HCT116 (cell line): ENCODE results near the gene ZC3H6. TPM values are rescaled to one million over a fixed set of nuclear protein-coding genes. Genes with fewer than 3 reads are reported as not detected.

Experiments
- ATAC-seq: fragments of 200-7000 bp; cut with Tn5 transposase; 2 replicates; pipeline ENCODE4 v1.9.1; 2020; ENCODE audit warnings: mild to moderate bottlenecking, moderate library complexity
- Bru-seq: library from RNA; stranded (reverse); fragments of 400-500 nt; gene quantifications from one replicate; lab custom pipeline; 2021; lab: Mats Ljungman, UMichigan
- BruChase-seq, 2 experiments: library from RNA; stranded (reverse); fragments of 400-500 nt; gene quantifications; one replicate each; lab custom pipeline; 2021; lab: Mats Ljungman, UMichigan
- BruUV-seq: library from RNA; stranded (reverse); fragments of 400-500 nt; replicated peaks from 2 replicates; lab custom pipeline; 2021; lab: Mats Ljungman, UMichigan
- CTCF ChIA-PET: fragments of 300-600 bp; sonication (Branson Sonifier 250); formaldehyde crosslinking; loops from one replicate; lab custom pipeline; 2021; ENCODE audit warnings: antibody characterized with exemption; lab: Charles Lee
- POLR2A ChIA-PET: fragments of 300-600, 350-600 bp; sonication (Branson Sonifier 250); formaldehyde crosslinking; loops from one replicate; lab custom pipeline; 2021; ENCODE audit warnings: antibody characterized with exemption; lab: Charles Lee
- RAD21 ChIA-PET, 2 experiments: fragments of 300-600 bp; sonication (Branson Sonifier 250); formaldehyde crosslinking; loops; one replicate each; lab custom pipeline; 2023; ENCODE audit warnings: low total read pairs in 2 of 2; ENCODE audit not compliant: uncharacterized antibody in 2 of 2, unreplicated experiment in 2 of 2, low non-redundant PET in 1 of 2; lab: Charles Lee
- DNase-seq: peaks from one replicate; pipeline ENCODE4 v3.0.0-alpha.2; 2010; ENCODE audit warnings: low read depth, low spot score
- H2AFZ ChIP-seq: fragments of 200-600 bp; shearing (Covaris generic), sonication (generic); 2 replicates; pipeline ENCODE4 v1.6.1; 2017; ENCODE audit warnings: low read depth, mixed run types, mixed read lengths, antibody characterized with exemption, low read length; ENCODE audit not compliant: poor library complexity, severe bottlenecking
- H3K27ac ChIP-seq: 2 replicates; pipeline ENCODE4 v1.5.1; 2012; ENCODE audit warnings: low read depth, low read length
- H3K27me3 ChIP-seq: fragments of 200-600 bp; sonication (generic); 2 replicates; pipeline ENCODE4 v1.6.1; 2016; ENCODE audit warnings: mixed run types, low read length, mixed read lengths; ENCODE audit not compliant: insufficient read depth
- H3K36me3 ChIP-seq, 2 experiments: fragments of 200-500 bp in 1 of 2; fragments of 200-600 bp in 1 of 2; sonication (Bioruptor generic) in 1 of 2; sonication (generic) in 1 of 2; 2 replicates each; pipeline versions ENCODE4 v1.5.1 to v1.6.1; 2014 to 2016; ENCODE audit warnings: low read length in 2 of 2, inconsistent platforms in 1 of 2, mixed read lengths in 1 of 2, mixed run types in 1 of 2; ENCODE audit not compliant: insufficient read depth in 2 of 2, control insufficient read depth in 1 of 2
- H3K4me1 ChIP-seq, 2 experiments: fragments of 200-600 bp in 1 of 2; sonication (generic) in 1 of 2; 2 replicates each; pipeline versions ENCODE4 v1.5.1 to v1.6.1; 2012 to 2017; ENCODE audit warnings: low read length in 2 of 2, inconsistent platforms in 1 of 2, mild to moderate bottlenecking in 1 of 2, mixed read lengths in 1 of 2, mixed run types in 1 of 2, moderate library complexity in 1 of 2; ENCODE audit not compliant: insufficient read depth in 2 of 2, control insufficient read depth in 1 of 2
- H3K4me2 ChIP-seq: fragments of 200-600 bp; sonication (generic); 2 replicates; pipeline ENCODE4 v1.6.1; 2017; ENCODE audit warnings: mixed run types, low read length, mixed read lengths
- H3K4me3 ChIP-seq, 2 experiments: fragments of 200-600 bp in 1 of 2; sonication (generic) in 1 of 2; replicated peaks in 1 of 2; 2 replicates each; pipeline ENCODE4 v1.5.1; 2011 to 2016; ENCODE audit warnings: low read length in 2 of 2, control low read depth in 1 of 2, low read depth in 1 of 2, mild to moderate bottlenecking in 1 of 2, mixed read lengths in 1 of 2, mixed run types in 1 of 2
- H3K79me2 ChIP-seq: fragments of 200-600 bp; sonication (generic); 2 replicates; pipeline ENCODE4 v1.6.1; 2017; ENCODE audit warnings: mild to moderate bottlenecking, mixed run types, low read length, moderate library complexity, mixed read lengths; ENCODE audit not compliant: insufficient read depth
- H3K9ac ChIP-seq: fragments of 200-600 bp; sonication (generic); 2 replicates; pipeline ENCODE4 v1.6.1; 2016; ENCODE audit warnings: low read length, mixed read lengths
- H3K9me2 ChIP-seq: fragments of 200-600 bp; sonication (generic), shearing (Covaris generic); 2 replicates; pipeline ENCODE4 v1.6.1; 2017; ENCODE audit warnings: mixed run types, mild to moderate bottlenecking, moderate library complexity; ENCODE audit not compliant: insufficient read depth
- H3K9me3 ChIP-seq, 2 experiments: fragments of 200-500 bp in 1 of 2; fragments of 200-600 bp in 1 of 2; sonication (Bioruptor generic) in 1 of 2; sonication (generic) in 1 of 2; 2 replicates each; pipeline ENCODE4 v1.6.1; 2014 to 2017; ENCODE audit warnings: low read length in 2 of 2, mixed read lengths in 2 of 2, inconsistent platforms in 1 of 2, low read depth in 1 of 2, mild to moderate bottlenecking in 1 of 2, mixed run types in 1 of 2, moderate library complexity in 1 of 2; ENCODE audit not compliant: control insufficient read depth in 1 of 2, insufficient read depth in 1 of 2
- H4K20me1 ChIP-seq: fragments of 200-600 bp; sonication (generic), shearing (Covaris generic); 2 replicates; pipeline ENCODE4 v1.6.1; 2017; ENCODE audit warnings: mixed run types, mild to moderate bottlenecking, moderate library complexity; ENCODE audit not compliant: insufficient read depth
- CBX3 ChIP-seq: IDR thresholded peaks from 2 replicates; pipeline ENCODE4 v1.6.1; 2012; ENCODE audit warnings: low read depth
- EGR1 ChIP-seq: IDR thresholded peaks from 2 replicates; pipeline ENCODE4 v1.6.1; 2012; ENCODE audit warnings: low read depth
- ELF1 ChIP-seq: IDR thresholded peaks from 2 replicates; pipeline ENCODE4 v1.6.1; 2012; ENCODE audit warnings: low read depth, borderline replicate concordance
- EZH2phosphoT487 ChIP-seq: fragments of 200-600 bp; IDR thresholded peaks from 2 replicates; pipeline ENCODE4 v1.6.1; 2018; ENCODE audit warnings: antibody characterized with exemption, borderline replicate concordance
- FOSL1 ChIP-seq: IDR thresholded peaks from 2 replicates; pipeline ENCODE4 v1.6.1; 2012; ENCODE audit warnings: low read depth
- JUND ChIP-seq: IDR thresholded peaks from 2 replicates; pipeline ENCODE4 v1.6.1; 2012
- POLR2AphosphoS5 ChIP-seq: IDR thresholded peaks from 2 replicates; pipeline ENCODE4 v1.6.1; 2011; ENCODE audit warnings: mild to moderate bottlenecking, low read depth, low read length, moderate library complexity
- RAD21 ChIP-seq: IDR thresholded peaks from 2 replicates; pipeline ENCODE4 v1.6.1; 2012; ENCODE audit warnings: low read depth, mild to moderate bottlenecking
- SIN3A ChIP-seq: IDR thresholded peaks from 2 replicates; pipeline ENCODE4 v1.6.1; 2012; ENCODE audit warnings: low read depth
- SP1 ChIP-seq: IDR thresholded peaks from 2 replicates; pipeline ENCODE4 v1.6.1; 2012; ENCODE audit warnings: low read depth
- SRF ChIP-seq: IDR thresholded peaks from 2 replicates; pipeline ENCODE4 v1.6.1; 2012; ENCODE audit warnings: low read depth
- YY1 ChIP-seq: IDR thresholded peaks from 2 replicates; pipeline ENCODE4 v1.6.1; 2011; ENCODE audit warnings: low read length, low read depth, moderate library complexity, mild to moderate bottlenecking; ENCODE audit not compliant: insufficient replicate concordance; ENCODE audit errors: extremely low read depth
- ZFX ChIP-seq: fragments of 450-650 bp; IDR thresholded peaks from 2 replicates; pipeline ENCODE4 v1.6.1; 2017
- ZNF274 ChIP-seq: fragments of 200-500 bp; sonication (Bioruptor generic); IDR thresholded peaks from 2 replicates; pipeline ENCODE4 v1.6.1; 2014; ENCODE audit warnings: mild to moderate bottlenecking, low read depth, low read length, inconsistent platforms
- intact Hi-C: fragments of 100-400 bp; cut with micrococcal nuclease; formaldehyde crosslinking; loops from 2 replicates; pipeline ENCODE4 v1.10.0; 2022
- long read RNA-seq: library from polyadenylated mRNA; unstranded; transcript quantifications from one replicate; pipeline ENCODE4 v2.0.0, GENCODE V29; 2021; ENCODE audit not compliant: unreplicated experiment
- polyA plus RNA-seq: library from polyadenylated mRNA; unstranded; fragments of >200 nt; gene quantifications from 2 replicates; pipeline ENCODE4 v1.2.1, GENCODE V29; 2012; ENCODE audit warnings: missing spikeins
- total RNA-seq: library from RNA; stranded (reverse); gene quantifications from one replicate; pipeline ENCODE4 v1.2.1, GENCODE V29; 2021; ENCODE audit not compliant: unreplicated experiment
- TF ChIP-seq, protein P1 (sequence below): IDR thresholded peaks from 2 replicates; pipeline ENCODE4 v1.6.1; 2012
- TF ChIP-seq, protein P2 (sequence below), 3 experiments: fragments of 200-600 bp in 1 of 3; sonication (generic) in 1 of 3; IDR thresholded peaks in 2 of 3; conservative IDR thresholded peaks in 1 of 3; 2 replicates each; pipeline ENCODE4 v1.5.1; 2012 to 2017; ENCODE audit warnings: low read depth in 2 of 3, low read length in 2 of 3, antibody characterized with exemption in 1 of 3, borderline replicate concordance in 1 of 3, control low read depth in 1 of 3, mild to moderate bottlenecking in 1 of 3, mixed read lengths in 1 of 3, mixed run types in 1 of 3, moderate library complexity in 1 of 3; ENCODE audit not compliant: insufficient read depth in 1 of 3
- TF ChIP-seq, protein P3 (sequence below): IDR thresholded peaks from 2 replicates; pipeline ENCODE4 v1.6.1; 2012

The ZC3H6 gene, protein sequence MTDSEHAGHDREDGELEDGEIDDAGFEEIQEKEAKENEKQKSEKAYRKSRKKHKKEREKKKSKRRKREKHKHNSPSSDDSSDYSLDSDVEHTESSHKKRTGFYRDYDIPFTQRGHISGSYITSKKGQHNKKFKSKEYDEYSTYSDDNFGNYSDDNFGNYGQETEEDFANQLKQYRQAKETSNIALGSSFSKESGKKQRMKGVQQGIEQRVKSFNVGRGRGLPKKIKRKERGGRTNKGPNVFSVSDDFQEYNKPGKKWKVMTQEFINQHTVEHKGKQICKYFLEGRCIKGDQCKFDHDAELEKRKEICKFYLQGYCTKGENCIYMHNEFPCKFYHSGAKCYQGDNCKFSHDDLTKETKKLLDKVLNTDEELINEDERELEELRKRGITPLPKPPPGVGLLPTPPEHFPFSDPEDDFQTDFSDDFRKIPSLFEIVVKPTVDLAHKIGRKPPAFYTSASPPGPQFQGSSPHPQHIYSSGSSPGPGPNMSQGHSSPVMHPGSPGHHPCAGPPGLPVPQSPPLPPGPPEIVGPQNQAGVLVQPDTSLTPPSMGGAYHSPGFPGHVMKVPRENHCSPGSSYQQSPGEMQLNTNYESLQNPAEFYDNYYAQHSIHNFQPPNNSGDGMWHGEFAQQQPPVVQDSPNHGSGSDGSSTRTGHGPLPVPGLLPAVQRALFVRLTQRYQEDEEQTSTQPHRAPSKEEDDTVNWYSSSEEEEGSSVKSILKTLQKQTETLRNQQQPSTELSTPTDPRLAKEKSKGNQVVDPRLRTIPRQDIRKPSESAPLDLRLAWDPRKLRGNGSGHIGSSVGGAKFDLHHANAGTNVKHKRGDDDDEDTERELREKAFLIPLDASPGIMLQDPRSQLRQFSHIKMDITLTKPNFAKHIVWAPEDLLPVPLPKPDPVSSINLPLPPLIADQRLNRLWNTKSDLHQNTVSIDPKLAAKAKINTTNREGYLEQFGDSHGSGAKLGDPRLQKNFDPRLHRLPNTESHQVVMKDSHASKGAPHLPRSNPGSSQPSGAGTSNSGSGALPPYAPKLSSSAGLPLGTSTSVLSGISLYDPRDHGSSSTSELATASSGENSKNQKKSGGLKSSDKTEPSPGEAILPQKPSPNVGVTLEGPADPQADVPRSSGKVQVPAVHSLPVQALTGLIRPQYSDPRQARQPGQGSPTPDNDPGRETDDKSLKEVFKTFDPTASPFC
- total RNA-seq, result 7.0 TPM
- 2.1 and 2.8 TPM in 2 replicates for polyA plus RNA-seq
- percentile 70 among the genes with signal in this experiment for Bru-seq, nascent RNA
- BruChase-seq, experiment 1, labeled RNA remaining after a 6-hour chase, result percentile 80 among the genes with signal in this experiment
- BruChase-seq, experiment 2, labeled RNA remaining after a 2-hour chase, result percentile 78 among the genes with signal in this experiment
- long read RNA-seq, full-length matches to known transcripts, result 1 of 6 reads
- long read RNA-seq, partial matches to known transcripts, result 2 of 6 reads
- long read RNA-seq, other reads (novel, unspliced or antisense), result 3 of 6 reads

DNA sequence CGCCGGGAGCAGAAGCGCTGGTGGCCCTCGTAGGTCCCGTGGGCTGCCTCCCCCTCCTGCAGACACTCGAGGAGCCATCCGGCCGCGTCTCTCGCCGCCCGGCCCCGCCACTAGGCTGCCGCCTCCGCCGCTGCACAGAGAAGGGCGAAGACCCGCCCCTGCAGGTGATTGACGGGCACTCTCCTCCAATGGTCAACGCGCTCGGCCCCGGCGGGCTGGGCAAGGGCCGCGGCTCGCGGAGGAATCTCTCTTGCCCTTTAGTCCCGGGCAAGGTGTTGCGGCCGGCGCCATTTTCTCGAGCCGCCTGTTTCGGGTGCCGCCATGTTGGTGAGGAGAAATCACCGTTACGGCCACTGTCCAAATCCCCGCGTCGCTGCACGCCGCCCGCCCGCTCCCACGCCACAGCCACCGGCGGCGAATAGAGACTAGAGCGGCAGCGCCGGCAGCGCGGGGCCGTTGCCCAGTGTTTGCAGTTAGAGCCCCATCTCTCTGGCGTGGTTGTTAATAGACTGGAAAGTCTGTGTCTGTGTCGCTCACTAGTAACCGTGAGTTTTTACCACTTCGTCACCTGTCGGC, at the start of gene ZC3H6:
Gene ZC3H6 (plus strand): TSS at position 287 of the 576 bp plus-strand sequence. CDS start 398 bp downstream, outside the sequence.
- intact Hi-C loops, result loop anchor here (10.0 kb wide), 1 partner anchor 391 kb away; the partner anchor contains the start of gene ANAPC1
- Histone ChIP-seq H3K4me3 (peak within 1 kb of the TSS; percentile 76 to 86), H3K27ac (peak within 1 kb of the TSS; percentile 99), H3K9me2 (no peaks in the 10 kb centered on the region), H3K4me1 (peaks cover 5 to 12% of the 10 kb centered on the region in 2 experiments; a peak in 3 of 4 replicates), H4K20me1 (no peaks in the 10 kb centered on the region), H3K4me2 (peak within 1 kb of the TSS; percentile 98), H3K36me3 (no peaks in the 10 kb centered on the region), H3K9me3 (no peaks in the 10 kb centered on the region), H3K9ac (peak within 1 kb of the TSS; percentile 93), H2AFZ (peak within 1 kb of the TSS; percentile 85), H3K27me3 (no peaks in the 10 kb centered on the region), H3K79me2 (peaks cover 9% of the 10 kb centered on the region; the same call in 1 of the 2 replicates)
- CTCF ChIA-PET, result no interaction called here
- RAD21 ChIA-PET, result interaction anchor here in 1 of 2 experiments (0.7 kb wide), 1 partner anchor 225 kb away, joined by 3 read pairs; no protein-coding TSS in a partner anchor
- no TSS peak for BruUV-seq
- ATAC-seq (peak; percentile 93), DNase-seq (peak; percentile 95)
- POLR2A ChIA-PET, result no interaction called here
- TF ChIP-seq RAD21 (no peak), CBX3 (peak; percentile 96), SIN3A (peak; percentile 97), POLR2AphosphoS5 (peak; percentile 95), EGR1 (peak; percentile 86), SP1 (peak; percentile 98), ZFX (peak; percentile 33; the same call in 1 of the 2 replicates), SRF (peak; percentile 59; the same call in 1 of the 2 replicates), FOSL1 (peak; percentile 33; the same call in 1 of the 2 replicates), EZH2phosphoT487 (no peak), ZNF274 (no peak), ELF1 (no peak), JUND (peak; percentile 87), YY1 (peak; percentile 99)
- TF ChIP-seq, protein P1, sequence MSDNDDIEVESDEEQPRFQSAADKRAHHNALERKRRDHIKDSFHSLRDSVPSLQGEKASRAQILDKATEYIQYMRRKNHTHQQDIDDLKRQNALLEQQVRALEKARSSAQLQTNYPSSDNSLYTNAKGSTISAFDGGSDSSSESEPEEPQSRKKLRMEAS, result peak; percentile 90; the same call in 1 of the 2 replicates
- TF ChIP-seq, protein P2, sequence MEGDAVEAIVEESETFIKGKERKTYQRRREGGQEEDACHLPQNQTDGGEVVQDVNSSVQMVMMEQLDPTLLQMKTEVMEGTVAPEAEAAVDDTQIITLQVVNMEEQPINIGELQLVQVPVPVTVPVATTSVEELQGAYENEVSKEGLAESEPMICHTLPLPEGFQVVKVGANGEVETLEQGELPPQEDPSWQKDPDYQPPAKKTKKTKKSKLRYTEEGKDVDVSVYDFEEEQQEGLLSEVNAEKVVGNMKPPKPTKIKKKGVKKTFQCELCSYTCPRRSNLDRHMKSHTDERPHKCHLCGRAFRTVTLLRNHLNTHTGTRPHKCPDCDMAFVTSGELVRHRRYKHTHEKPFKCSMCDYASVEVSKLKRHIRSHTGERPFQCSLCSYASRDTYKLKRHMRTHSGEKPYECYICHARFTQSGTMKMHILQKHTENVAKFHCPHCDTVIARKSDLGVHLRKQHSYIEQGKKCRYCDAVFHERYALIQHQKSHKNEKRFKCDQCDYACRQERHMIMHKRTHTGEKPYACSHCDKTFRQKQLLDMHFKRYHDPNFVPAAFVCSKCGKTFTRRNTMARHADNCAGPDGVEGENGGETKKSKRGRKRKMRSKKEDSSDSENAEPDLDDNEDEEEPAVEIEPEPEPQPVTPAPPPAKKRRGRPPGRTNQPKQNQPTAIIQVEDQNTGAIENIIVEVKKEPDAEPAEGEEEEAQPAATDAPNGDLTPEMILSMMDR (IDR thresholded peaks at IDR 0.05 in 2 of 3, conservative IDR thresholded peaks at IDR 0.05 in 1 of 3; ENCODE audit: borderline replicate concordance in 1 of 3, insufficient read depth in 1 of 3, low read depth in 2 of 3, low read length in 2 of 3), result no peak; a peak in 1 of 6 replicates
- TF ChIP-seq, protein P3, sequence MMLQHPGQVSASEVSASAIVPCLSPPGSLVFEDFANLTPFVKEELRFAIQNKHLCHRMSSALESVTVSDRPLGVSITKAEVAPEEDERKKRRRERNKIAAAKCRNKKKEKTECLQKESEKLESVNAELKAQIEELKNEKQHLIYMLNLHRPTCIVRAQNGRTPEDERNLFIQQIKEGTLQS, result no peak
